B cell (primary cell): ENCODE results near the gene CAB39L. TPM values are rescaled to one million over a fixed set of nuclear protein-coding genes. Genes with fewer than 3 reads are reported as not detected.

Experiments
- ATAC-seq: fragments of 200-7000 bp; cut with Tn5 transposase; one replicate; pipeline ENCODE4 v1.10.0; 2021; ENCODE audit warnings: low read depth, mild to moderate bottlenecking, moderate number of reproducible peaks, moderate library complexity
- CTCF ChIA-PET: fragments of 350-600 bp; sonication (Branson Sonifier 250); formaldehyde crosslinking; loops from one replicate; lab custom pipeline; 2021; ENCODE audit warnings: antibody characterized with exemption, inconsistent platforms; lab: Charles Lee
- POLR2A ChIA-PET: fragments of 350-600 bp; sonication (Branson Sonifier 250); formaldehyde crosslinking; loops from one replicate; lab custom pipeline; 2021; ENCODE audit warnings: antibody characterized with exemption; lab: Charles Lee
- DNase-seq: peaks from one replicate; pipeline ENCODE4 v3.0.0; 2013
- H2AFZ ChIP-seq: 2 replicates; pipeline ENCODE4 v1.6.1; 2012; ENCODE audit warnings: mild to moderate bottlenecking, low read depth, low read length; ENCODE audit not compliant: insufficient read depth, poor library complexity, severe bottlenecking
- H3K27ac ChIP-seq, 2 donors: 1 replicate in 1 of 2; 2 replicates in 1 of 2; pipeline ENCODE4 v1.5.1; 2012 to 2013; ENCODE audit warnings: low read length in 2 of 2, mild to moderate bottlenecking in 2 of 2, moderate library complexity in 1 of 2
- H3K27me3 ChIP-seq, 4 experiments: fragments of 200-600 bp in 1 of 4; sonication (generic) in 1 of 4; replicated peaks in 1 of 4; 1 replicate in 2 of 4; 2 replicates in 2 of 4; pipeline versions ENCODE4 v1.6.1 to v1.7.0; 2013 to 2016; ENCODE audit warnings: low read length in 3 of 4, mild to moderate bottlenecking in 2 of 4, mixed read lengths in 1 of 4, moderate library complexity in 1 of 4; ENCODE audit not compliant: insufficient read depth in 4 of 4, control insufficient read depth in 3 of 4; ENCODE audit errors: control extremely low read depth in 1 of 4
- H3K36me3 ChIP-seq, 2 experiments: replicated peaks in 1 of 2; 1 replicate in 1 of 2; 2 replicates in 1 of 2; pipeline versions ENCODE4 v1.6.1 to v1.7.1; 2013; ENCODE audit warnings: low read length in 1 of 2; ENCODE audit not compliant: insufficient read depth in 2 of 2, control insufficient read depth in 1 of 2; ENCODE audit errors: control extremely low read depth in 1 of 2, extremely low read depth in 1 of 2
- H3K4me1 ChIP-seq, 2 donors: fragments of 200-600 bp in 1 of 2; sonication (generic) in 1 of 2; 1 replicate in 1 of 2; 2 replicates in 1 of 2; pipeline versions ENCODE4 v1.5.1 to v1.6.1; 2013 to 2017; ENCODE audit warnings: low read length in 2 of 2; ENCODE audit not compliant: control insufficient read depth in 2 of 2, insufficient read depth in 2 of 2
- H3K4me2 ChIP-seq: replicated peaks from 2 replicates; pipeline ENCODE3; 2012; ENCODE audit warnings: mild to moderate bottlenecking, low read depth, low read length; ENCODE audit not compliant: poor library complexity, severe bottlenecking
- H3K4me3 ChIP-seq, 5 experiments: fragments of 200-600 bp in 1 of 5; sonication (generic) in 1 of 5; 1 replicate in 3 of 5; 2 replicates in 2 of 5; pipeline versions ENCODE4 v1.5.1 to v1.7.0; 2011 to 2016; ENCODE audit warnings: low read length in 4 of 5, mild to moderate bottlenecking in 4 of 5, low read depth in 2 of 5, control low read depth in 1 of 5, moderate library complexity in 1 of 5; ENCODE audit not compliant: insufficient read depth in 1 of 5; ENCODE audit errors: control extremely low read depth in 1 of 5, extremely low read depth in 1 of 5
- H3K79me2 ChIP-seq: fragments of 200-600 bp; sonication (generic); one replicate; pipeline ENCODE4 v1.6.0; 2016; ENCODE audit warnings: low read length; ENCODE audit not compliant: control insufficient read depth, insufficient read depth
- H3K9ac ChIP-seq: fragments of 200-600 bp; sonication (generic); 2 replicates; pipeline ENCODE4 v1.6.1; 2017; ENCODE audit warnings: mild to moderate bottlenecking, low read length, moderate library complexity
- H3K9me3 ChIP-seq, 3 donors: one replicate each; pipeline versions ENCODE4 v1.6.1 to v1.7.1; 2013; ENCODE audit warnings: low read length in 2 of 3; ENCODE audit not compliant: control insufficient read depth in 2 of 3, insufficient read depth in 1 of 3; ENCODE audit errors: control extremely low read depth in 1 of 3
- H4K20me1 ChIP-seq: 2 replicates; pipeline ENCODE4 v1.6.0; 2012; ENCODE audit warnings: mild to moderate bottlenecking, low read length; ENCODE audit not compliant: insufficient read depth, control insufficient read depth, poor library complexity, severe bottlenecking
- H3K27ac Mint-ChIP-seq: one replicate; pipeline ENCODE4 v1.8.0; 2021; ENCODE audit warnings: mixed read lengths
- H3K27me3 Mint-ChIP-seq: one replicate; pipeline ENCODE4 v1.8.0; 2021; ENCODE audit warnings: mixed read lengths
- H3K4me1 Mint-ChIP-seq: one replicate; pipeline ENCODE4 v1.8.0; 2021; ENCODE audit warnings: mixed read lengths
- H3K4me3 Mint-ChIP-seq: one replicate; pipeline ENCODE4 v1.8.0; 2021; ENCODE audit warnings: mixed read lengths
- H3K9me3 Mint-ChIP-seq: one replicate; pipeline ENCODE4 v1.8.0; 2022; ENCODE audit warnings: mixed read lengths; ENCODE audit not compliant: insufficient read depth
- EZH2 ChIP-seq: IDR thresholded peaks from 2 replicates; pipeline ENCODE4 v1.6.1; 2012; ENCODE audit warnings: borderline replicate concordance, low read depth, mild to moderate bottlenecking, moderate library complexity, low read length; ENCODE audit not compliant: insufficient read depth, poor library complexity, severe bottlenecking
- WGBS: methylation state at CpG from one replicate; pipeline ENCODE4 v1.1.5; 2013; ENCODE audit warnings: missing lambda C conversion rate; ENCODE audit not compliant: insufficient coverage; 5-methylcytosine and 5-hydroxymethylcytosine counted together
- intact Hi-C: fragments of 100-400 bp; cut with micrococcal nuclease; formaldehyde crosslinking; loops from one replicate; pipeline ENCODE4 v1.10.0; 2022
- polyA plus RNA-seq: library from polyadenylated mRNA; depleted of rRNA; stranded (reverse); fragments of >200 nt; gene quantifications from 2 replicates; pipeline ENCODE4 v1.2.3, GENCODE V29; 2012
- total RNA-seq, 2 donors: library from RNA; stranded (reverse); fragments of 120-200 nt in 1 of 2; gene quantifications; 1 replicate in 1 of 2; 2 replicates in 1 of 2; pipeline versions ENCODE4 v1.2.3 to v1.2.4, GENCODE V29; 2013 to 2022
- TF ChIP-seq, protein P1 (sequence below): fragments of 200-600 bp; IDR thresholded peaks from one replicate; pipeline ENCODE4 v1.8.0; 2022; ENCODE audit warnings: antibody characterized with exemption, mild to moderate bottlenecking

The CAB39L gene
- total and polyA plus RNA-seq, 2 donors (not counting 1 experiment from before 2014, with no cell fraction given), result 1.5 to 9.6 TPM

DNA sequence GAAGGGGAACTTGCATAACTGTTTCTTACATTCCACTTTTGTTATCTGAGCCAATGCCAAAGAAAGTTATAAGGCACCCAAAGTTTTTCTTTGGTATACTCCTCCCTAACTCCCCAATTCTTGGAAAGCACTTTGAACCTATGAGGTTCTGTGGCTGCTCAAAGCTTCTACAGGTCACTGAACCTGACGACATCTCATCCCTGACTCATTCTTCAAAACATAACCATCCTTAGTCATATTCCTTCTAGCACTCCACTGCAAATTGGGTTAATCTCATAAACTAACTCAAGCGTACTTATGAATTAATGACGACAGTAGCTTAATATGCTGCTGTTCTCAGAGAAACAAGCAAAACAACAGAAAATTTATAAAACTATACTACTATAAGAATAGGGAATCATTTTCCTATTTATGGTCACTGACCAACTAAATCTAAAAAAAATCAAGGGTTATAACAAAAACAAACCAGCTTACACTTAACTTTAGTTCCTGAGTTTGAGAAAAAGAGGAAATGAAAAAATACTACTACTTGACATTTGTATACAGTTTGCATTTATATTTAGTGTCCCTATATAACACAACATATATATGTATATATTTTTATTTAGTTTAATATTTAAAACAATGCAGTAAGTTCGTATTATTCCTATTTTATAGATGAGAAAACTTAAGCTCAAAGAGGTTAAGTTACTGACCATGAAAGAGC is 69.1 kb downstream of the CAB39L start:
- CTCF ChIA-PET, result interaction anchor here (0.9 kb wide), 1 partner anchor 232 kb away, joined by 7 read pairs; no protein-coding TSS in a partner anchor
- DNase-seq (peak; percentile 12), ATAC-seq (peak; percentile 63)
- peak overlapping the region; percentile 18 for H3K4me3 Mint-ChIP-seq
- intact Hi-C loops, result loop anchor here (5.0 kb wide), 1 partner anchor 63 kb away; no protein-coding TSS in a partner anchor
- no peaks in the 10 kb centered on the region for H3K9me3 Mint-ChIP-seq
- peak overlapping the region in 1 of 2 donors; percentile 55 for H3K27ac ChIP-seq
- H3K4me3 ChIP-seq, result peak overlapping the region in 1 of 5 experiments; percentile 32
- peaks cover 26% of the 10 kb centered on the region in 2 donors for H3K4me1 ChIP-seq
- no peaks in the 10 kb centered on the region for H4K20me1 ChIP-seq
- H3K4me1 Mint-ChIP-seq, result peaks cover 49% of the 10 kb centered on the region
- POLR2A ChIA-PET, result no interaction called here
- no peaks in the 10 kb centered on the region for H3K9me3 ChIP-seq
- H3K4me2 ChIP-seq, result peak overlapping the region; percentile 64
- H3K9ac ChIP-seq, result peak overlapping the region; percentile 39
- 0% methylated on average over 1 of the region's 4 CpGs for WGBS
- peak overlapping the region; percentile 47 for H3K27ac Mint-ChIP-seq
- TF ChIP-seq, protein P1, sequence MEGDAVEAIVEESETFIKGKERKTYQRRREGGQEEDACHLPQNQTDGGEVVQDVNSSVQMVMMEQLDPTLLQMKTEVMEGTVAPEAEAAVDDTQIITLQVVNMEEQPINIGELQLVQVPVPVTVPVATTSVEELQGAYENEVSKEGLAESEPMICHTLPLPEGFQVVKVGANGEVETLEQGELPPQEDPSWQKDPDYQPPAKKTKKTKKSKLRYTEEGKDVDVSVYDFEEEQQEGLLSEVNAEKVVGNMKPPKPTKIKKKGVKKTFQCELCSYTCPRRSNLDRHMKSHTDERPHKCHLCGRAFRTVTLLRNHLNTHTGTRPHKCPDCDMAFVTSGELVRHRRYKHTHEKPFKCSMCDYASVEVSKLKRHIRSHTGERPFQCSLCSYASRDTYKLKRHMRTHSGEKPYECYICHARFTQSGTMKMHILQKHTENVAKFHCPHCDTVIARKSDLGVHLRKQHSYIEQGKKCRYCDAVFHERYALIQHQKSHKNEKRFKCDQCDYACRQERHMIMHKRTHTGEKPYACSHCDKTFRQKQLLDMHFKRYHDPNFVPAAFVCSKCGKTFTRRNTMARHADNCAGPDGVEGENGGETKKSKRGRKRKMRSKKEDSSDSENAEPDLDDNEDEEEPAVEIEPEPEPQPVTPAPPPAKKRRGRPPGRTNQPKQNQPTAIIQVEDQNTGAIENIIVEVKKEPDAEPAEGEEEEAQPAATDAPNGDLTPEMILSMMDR, result no peak
- no peak for TF ChIP-seq EZH2
- no peaks in the 10 kb centered on the region for H3K27me3 ChIP-seq
- no peaks in the 10 kb centered on the region for H3K27me3 Mint-ChIP-seq
- no peaks in the 10 kb centered on the region for H3K36me3 ChIP-seq
- no peaks in the 10 kb centered on the region for H3K79me2 ChIP-seq
- peak overlapping the region; percentile 49 for H2AFZ ChIP-seq

DNA sequence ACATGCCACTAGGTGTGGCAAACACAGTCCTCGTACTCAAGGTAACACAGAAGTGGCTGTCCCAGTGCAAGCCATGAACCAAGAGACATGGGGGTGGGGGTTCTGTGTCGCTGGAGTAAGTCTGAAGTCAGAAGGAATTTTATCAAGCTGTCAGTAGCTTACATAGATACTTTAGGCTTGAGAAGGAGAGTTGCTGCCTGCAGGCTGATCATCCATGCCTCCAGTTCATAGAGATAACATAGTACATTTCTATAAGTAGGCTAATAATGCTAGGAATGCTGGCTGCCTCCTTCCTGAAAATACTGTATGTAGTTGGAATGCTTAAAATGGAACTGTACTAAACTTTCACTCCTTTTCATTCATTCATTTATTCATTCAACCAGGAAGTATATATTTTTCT is 70.1 kb downstream of the CAB39L start:
- DNase-seq, result no peak
- H3K4me2 ChIP-seq, result no peak overlapping the region
- no peak overlapping the region for H3K4me3 Mint-ChIP-seq
- no peaks in the 10 kb centered on the region for H3K79me2 ChIP-seq
- no peak for ATAC-seq
- no peaks in the 10 kb centered on the region for H3K27me3 ChIP-seq
- peak overlapping the region; percentile 48 for H3K27ac Mint-ChIP-seq
- no peak overlapping the region for H3K9ac ChIP-seq
- CTCF ChIA-PET, result interaction anchor here (1.6 kb wide), 1 partner anchor 73 kb away, joined by 3 read pairs; no protein-coding TSS in a partner anchor
- H2AFZ ChIP-seq, result no peak overlapping the region
- intact Hi-C loops, result loop anchor here (5.0 kb wide), 1 partner anchor 64 kb away; no protein-coding TSS in a partner anchor
- POLR2A ChIA-PET, result no interaction called here
- no peaks in the 10 kb centered on the region for H3K36me3 ChIP-seq
- H3K9me3 Mint-ChIP-seq, result no peaks in the 10 kb centered on the region
- TF ChIP-seq, protein P1, result no peak
- no peaks in the 10 kb centered on the region for H3K27me3 Mint-ChIP-seq
- H3K4me3 ChIP-seq, result no peak overlapping the region
- no peaks in the 10 kb centered on the region for H3K9me3 ChIP-seq
- H3K27ac ChIP-seq, result no peak overlapping the region
- H3K4me1 ChIP-seq, result peaks cover 29 to 30% of the 10 kb centered on the region in 2 donors
- H4K20me1 ChIP-seq, result no peaks in the 10 kb centered on the region
- H3K4me1 Mint-ChIP-seq, result peaks cover 56% of the 10 kb centered on the region
- WGBS, result no CpG with 5 or more reads among the region's 2 CpGs
